ENCODE data around the gene KRTAP4-11.
"Not testable (repeated sequence)": the region's sequence is repeated elsewhere in the genome, so short reads cannot be mapped to it uniquely, and the experiment has no call there.

The KRTAP4-11 gene

GRCh38 chr17:41123292-41123990 is 5.3 kb upstream of the KRTAP4-11 start:
- not testable (repeated sequence) for DNase-seq

- DNase-seq: no peak
Measured at GRCh38 chr17:41121742-41122141, 3.6 kb upstream of the KRTAP4-11 start.

DNA sequence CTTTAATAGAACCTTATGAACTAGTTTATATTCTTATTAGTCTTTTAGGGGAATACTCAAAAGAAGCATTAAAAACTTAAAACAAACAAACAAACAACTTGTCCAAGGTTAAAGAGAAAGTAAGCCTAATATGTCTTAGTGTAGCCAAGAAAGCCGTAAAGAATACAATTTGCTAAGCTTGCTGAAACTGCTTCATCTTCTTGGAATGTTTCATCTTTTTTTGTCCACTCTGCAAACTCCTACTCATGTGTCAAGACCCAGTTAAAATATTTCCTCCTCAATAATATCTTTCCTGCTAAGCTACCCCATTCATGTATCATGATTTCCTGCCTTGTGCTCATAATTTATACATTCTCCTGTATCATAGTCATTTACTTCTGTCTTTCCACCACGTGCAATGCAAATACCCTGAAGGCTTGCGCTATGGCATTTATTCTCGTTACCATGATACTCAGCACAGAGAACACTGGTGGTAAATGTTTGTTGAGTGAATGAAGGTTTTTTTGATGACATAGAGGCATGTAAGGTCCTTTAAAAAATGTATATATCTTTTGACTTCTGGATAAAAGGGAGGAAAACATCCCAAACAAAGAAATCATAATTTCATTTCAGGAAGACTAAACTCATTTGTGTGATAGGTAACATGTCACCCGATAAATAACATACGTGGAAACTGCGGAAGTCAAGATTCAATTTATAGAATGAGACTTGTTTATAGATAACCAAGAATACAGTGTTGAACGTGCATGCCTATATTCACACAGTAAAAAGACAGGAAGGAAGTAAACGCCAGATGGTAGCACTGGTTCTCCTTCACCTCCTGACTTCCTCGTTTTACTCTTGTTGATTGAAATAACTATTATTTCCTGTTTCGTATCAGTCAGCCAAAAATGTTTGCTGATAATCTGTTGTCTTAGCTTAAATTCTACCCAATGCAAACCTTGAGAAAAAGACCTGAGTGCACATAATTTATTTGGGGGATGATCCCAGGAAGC is 1.8 kb upstream of the KRTAP4-11 start:
- DNase-seq: not testable (repeated sequence)

- DNase-seq: no peak
Measured at GRCh38 chr17:41118721-41119120, 548 bp upstream of the KRTAP4-11 start.

- no peak for DNase-seq
Measured at GRCh38 chr17:41116297-41116696, 1.9 kb downstream of the KRTAP4-11 start.

DNA sequence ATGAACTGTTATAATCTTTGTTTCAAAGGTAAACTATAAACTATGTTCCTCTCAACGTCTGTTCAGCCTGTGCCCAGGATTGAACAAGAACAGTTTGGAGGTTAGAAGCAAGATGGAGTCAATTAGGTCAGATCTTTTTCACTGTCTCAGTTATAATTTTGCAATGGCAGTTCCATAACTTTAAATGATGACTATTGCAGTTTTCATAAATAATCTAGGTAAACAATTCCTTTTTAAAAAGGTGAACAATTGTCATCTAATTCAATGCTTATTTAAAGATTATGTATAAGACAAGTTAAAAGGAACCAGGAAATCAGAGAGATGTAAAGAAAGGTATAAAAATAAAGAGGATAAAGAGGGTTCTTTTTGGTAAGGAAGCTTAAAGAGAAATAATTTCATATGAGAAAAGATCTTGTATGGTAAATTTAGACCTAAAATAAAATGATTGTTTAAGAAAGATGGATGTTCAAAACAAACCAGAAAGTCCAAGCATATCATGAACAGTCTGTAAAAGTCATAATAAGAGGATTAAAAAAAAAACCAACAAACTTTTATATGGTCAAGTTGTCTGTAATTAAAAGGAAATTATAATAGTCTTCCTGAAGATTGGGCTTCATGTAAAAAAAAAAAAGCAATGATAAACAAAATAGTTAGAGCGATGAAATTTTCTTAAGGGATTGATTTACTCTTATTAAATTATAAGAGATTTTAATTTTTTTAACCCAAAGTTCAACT is 6.9 kb downstream of the KRTAP4-11 start:
- DNase-seq: no peak

- not testable (repeated sequence) for DNase-seq
Measured at GRCh38 chr17:41108728-41109386, 9.3 kb downstream of the KRTAP4-11 start.

GRCh38 chr17:41107941-41108450 is 10.2 kb downstream of the KRTAP4-11 start:
- no peak for DNase-seq

DNA sequence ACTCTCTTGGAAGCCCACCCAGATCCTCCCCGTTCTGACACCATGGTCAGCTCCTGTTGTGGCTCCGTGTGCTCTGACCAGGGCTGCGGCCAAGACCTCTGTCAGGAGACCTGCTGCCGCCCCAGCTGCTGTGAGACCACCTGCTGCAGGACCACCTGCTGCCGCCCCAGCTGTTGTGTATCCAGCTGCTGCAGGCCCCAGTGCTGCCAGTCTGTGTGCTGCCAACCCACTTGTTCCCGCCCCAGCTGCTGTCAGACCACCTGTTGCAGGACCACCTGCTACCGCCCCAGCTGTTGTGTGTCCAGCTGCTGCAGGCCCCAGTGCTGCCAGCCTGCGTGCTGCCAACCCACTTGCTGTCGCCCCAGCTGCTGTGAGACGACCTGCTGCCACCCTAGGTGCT is 12.8 kb downstream of the KRTAP4-11 start, which contains the start of gene KRTAP4-9:
KRTAP4-9 (plus strand) TSS at position 43 of the 400 bp plus-strand sequence; CDS start at position 43, 0 bp downstream.
- DNase-seq: not testable (repeated sequence)

DNA sequence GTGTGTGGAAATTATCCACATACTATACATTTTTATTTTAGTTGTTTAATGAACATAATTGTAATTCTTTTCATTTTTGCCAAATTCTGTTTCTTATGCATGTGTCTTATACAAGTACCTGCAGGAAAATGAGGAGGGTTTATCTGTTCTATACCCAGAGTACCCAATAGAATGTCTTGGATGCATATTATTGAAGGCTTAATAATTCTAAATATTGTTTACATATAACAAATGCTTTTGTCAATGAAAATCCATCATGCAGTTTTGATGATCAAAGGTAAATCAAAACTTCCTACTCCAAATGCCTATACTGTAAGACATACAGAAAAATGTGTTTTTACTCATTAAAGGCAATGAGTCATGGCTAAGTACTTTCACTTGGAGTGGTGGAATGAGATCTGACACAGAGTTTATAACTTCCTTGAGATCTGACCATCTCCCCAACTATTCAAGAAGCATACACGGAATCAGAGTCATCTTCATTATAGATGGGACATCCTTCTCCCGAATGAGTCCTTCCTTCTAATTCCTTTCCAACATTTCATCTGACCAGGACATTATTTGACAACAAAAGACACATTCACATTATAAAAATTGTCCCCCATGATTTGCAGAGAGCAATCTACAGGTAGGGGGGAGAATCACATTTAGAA is 13.7 kb downstream of the KRTAP4-11 start:
- DNase-seq: not testable (repeated sequence)

- no peak for DNase-seq
Measured at GRCh38 chr17:41103896-41104295, 14.3 kb downstream of the KRTAP4-11 start.

- DNase-seq: no peak
Measured at GRCh38 chr17:41101586-41102259, 16.4 kb downstream of the KRTAP4-11 start, which contains the start of gene KRTAP4-16. Gene KRTAP4-16, minus strand, starts transcription at chr17:41102209. Its CDS starts 0 bp downstream, at chr17:41102209.

DNA sequence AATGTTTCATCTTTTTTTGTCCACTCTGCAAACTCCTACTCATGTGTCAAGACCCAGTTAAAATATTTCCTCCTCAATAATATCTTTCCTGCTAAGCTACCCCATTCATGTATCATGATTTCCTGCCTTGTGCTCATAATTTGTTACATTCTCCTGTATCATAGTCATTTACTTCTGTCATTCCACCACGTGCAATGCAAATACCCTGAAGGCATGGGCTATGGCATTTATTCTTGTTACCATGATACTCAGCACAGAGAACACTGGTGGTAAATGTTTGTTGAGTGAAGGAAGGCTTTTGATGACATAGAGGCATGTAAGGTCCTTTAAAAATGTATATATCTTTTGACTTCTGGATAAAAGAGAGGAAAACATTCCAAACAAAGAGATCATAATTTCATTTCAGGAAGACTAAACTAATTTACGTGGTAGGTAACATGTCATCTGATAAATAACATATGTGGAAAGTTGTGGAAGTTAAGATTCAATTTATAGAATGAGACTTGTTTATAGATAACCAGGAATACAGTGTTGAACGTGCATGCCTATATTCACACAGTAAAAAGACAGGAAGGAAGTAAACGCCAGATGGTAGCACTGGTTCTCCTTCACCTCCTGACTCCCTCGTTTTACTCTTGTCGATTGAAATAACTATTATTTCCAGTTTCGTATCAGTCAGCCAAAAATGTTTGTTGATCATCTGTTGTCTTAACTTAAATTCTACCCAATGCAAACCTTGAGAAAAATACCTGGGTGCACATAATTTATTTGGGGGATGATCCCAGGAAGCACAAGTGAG is 18.3 kb downstream of the KRTAP4-11 start:
- peak; percentile 22 for DNase-seq

- no peak for DNase-seq
Measured at GRCh38 chr17:41098481-41098880, 19.7 kb downstream of the KRTAP4-11 start.

DNA sequence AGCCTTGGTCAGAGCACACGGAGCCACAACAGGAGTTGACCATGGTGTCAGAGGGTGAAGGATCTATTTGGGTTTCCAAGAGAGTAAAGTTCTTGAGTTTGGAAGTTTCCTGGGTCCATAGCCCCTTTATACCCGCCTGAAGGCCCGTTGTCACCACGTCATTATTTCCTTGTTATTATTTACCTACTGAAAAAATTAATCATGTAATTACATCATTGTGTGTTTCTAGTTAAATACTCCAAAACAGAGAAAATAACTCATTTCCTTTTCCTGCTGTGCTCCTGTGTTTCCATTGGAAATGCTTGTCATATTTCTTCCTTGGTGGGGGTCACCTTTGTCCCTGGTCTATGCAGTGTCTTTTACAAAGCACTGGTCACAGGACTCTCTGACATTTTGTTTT is 20.1 kb downstream of the KRTAP4-11 start, which contains the start of gene KRTAP4-8:
KRTAP4-8 (minus strand) TSS at position 101 of the 400 bp plus-strand sequence; CDS start at position 43, 58 bp downstream.
- DNase-seq: no peak

GRCh38 chr17:41096055-41096454 is 22.1 kb downstream of the KRTAP4-11 start:
- DNase-seq: no peak

GRCh38 chr17:41088760-41089352 is 29.3 kb downstream of the KRTAP4-11 start:
- not testable (repeated sequence) for DNase-seq

DNA sequence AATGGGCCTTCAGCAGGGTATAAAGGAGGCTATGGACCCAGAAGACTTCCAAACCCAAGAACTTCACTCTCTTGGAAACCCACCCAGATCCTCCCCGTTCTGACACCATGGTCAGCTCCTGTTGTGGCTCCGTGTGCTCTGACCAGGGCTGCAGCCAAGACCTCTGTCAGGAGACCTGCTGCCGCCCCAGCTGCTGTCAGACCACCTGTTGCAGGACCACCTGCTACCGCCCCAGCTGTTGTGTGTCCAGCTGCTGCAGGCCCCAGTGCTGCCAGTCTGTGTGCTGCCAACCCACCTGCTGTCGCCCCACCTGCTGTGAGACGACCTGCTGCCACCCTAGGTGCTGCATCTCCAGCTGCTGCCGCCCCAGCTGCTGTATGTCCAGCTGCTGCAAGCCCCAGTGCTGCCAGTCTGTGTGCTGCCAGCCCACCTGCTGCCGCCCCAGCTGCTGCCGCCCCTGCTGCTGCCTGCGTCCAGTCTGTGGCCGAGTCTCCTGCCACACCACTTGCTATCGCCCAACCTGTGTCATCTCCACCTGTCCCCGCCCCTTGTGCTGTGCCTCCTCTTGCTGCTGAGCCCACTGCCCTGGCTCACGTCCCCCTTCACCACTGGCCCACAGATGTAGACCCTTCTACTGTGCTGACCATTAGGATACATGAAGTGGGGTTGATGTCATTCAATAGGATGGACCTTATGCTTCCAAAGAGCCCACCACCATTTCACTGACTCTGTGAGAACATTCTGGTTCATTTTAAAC is 33.9 kb downstream of the KRTAP4-11 start, which contains the start of gene KRTAP4-7:
KRTAP4-7 (plus strand) TSS at position 51 of the 757 bp plus-strand sequence; CDS start at position 108, 57 bp downstream.
- DNase-seq: not testable (repeated sequence)
